Omental fat pad (tissue), 4 donors: ENCODE measurements around the gene POLR2I. TPM values are rescaled to one million over a fixed set of nuclear protein-coding genes. Genes with fewer than 3 reads are reported as not detected.

Source experiments
- ATAC-seq: fragments of 150-250 bp; one replicate; pipeline ENCODE4 v1.9.1; 2016; ENCODE audit warnings: mild to moderate bottlenecking, moderate library complexity; ENCODE audit not compliant: low FRiP score
- DNase-seq: peaks from one replicate; pipeline ENCODE4 v3.0.0-alpha.2; 2019; ENCODE audit warnings: low spot score
- total RNA-seq, 4 donors: library from RNA; depleted of rRNA; stranded (reverse); fragments of >200 nt; gene quantifications; one replicate each; pipeline ENCODE4 v1.1.0, GENCODE V29; 2016
- TF ChIP-seq, protein P1 (sequence below), 3 donors: fragments of 450-650 bp; IDR thresholded peaks; one replicate each; pipeline ENCODE4 v1.5.1; 2016 to 2017; ENCODE audit warnings: antibody characterized with exemption in 3 of 3, mild to moderate bottlenecking in 3 of 3, moderate library complexity in 2 of 3

The POLR2I gene
- total RNA-seq, 4 donors from 2014 or later: 32.5 to 58.5 (median 36.1) TPM

DNA sequence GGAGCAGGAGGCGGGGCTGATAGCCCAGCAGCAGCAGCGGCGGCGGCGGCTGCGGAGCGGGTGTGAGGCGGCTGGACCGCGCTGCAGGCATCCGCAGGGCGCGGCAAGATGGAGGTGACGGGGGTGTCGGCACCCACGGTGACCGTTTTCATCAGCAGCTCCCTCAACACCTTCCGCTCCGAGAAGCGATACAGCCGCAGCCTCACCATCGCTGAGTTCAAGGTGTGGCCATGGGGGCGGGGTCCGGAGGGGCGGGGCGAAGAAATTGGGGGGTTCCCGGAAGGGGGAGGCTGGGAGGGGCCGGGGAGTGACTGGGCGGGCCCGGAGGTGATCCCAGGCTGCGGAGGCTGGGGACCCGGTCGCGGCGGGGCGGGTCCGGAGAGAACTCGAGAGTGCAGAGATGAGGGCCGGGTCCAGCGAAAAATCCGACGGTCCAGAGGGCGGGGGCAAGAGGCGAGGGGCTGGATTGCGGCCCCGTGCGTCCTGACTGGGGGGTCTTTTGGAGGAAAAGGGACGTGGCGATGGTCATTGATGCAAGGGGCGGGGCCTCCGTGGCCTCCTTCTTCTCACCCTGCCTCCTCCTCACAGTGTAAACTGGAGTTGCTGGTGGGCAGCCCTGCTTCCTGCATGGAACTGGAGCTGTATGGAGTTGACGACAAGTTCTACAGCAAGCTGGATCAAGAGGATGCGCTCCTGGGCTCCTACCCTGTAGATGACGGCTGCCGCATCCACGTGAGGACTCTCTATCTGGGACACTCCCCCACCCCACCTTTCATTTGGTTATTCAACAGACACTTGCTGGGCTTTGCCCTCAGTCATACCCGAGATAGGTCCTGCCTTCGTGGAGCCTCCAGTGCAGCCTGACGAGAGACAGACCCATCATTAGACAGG, 1.0 kb upstream of the POLR2I start, which contains the start of gene TBCB:
TSS of gene TBCB (plus strand) at position 16 of the 891 bp plus-strand sequence. CDS start at position 109, 93 bp downstream.
- ATAC-seq (peak; percentile 69), DNase-seq (peak; percentile 74)
- TF ChIP-seq, protein P1, sequence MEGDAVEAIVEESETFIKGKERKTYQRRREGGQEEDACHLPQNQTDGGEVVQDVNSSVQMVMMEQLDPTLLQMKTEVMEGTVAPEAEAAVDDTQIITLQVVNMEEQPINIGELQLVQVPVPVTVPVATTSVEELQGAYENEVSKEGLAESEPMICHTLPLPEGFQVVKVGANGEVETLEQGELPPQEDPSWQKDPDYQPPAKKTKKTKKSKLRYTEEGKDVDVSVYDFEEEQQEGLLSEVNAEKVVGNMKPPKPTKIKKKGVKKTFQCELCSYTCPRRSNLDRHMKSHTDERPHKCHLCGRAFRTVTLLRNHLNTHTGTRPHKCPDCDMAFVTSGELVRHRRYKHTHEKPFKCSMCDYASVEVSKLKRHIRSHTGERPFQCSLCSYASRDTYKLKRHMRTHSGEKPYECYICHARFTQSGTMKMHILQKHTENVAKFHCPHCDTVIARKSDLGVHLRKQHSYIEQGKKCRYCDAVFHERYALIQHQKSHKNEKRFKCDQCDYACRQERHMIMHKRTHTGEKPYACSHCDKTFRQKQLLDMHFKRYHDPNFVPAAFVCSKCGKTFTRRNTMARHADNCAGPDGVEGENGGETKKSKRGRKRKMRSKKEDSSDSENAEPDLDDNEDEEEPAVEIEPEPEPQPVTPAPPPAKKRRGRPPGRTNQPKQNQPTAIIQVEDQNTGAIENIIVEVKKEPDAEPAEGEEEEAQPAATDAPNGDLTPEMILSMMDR (IDR thresholded peaks at IDR 0.05): no peak

DNA sequence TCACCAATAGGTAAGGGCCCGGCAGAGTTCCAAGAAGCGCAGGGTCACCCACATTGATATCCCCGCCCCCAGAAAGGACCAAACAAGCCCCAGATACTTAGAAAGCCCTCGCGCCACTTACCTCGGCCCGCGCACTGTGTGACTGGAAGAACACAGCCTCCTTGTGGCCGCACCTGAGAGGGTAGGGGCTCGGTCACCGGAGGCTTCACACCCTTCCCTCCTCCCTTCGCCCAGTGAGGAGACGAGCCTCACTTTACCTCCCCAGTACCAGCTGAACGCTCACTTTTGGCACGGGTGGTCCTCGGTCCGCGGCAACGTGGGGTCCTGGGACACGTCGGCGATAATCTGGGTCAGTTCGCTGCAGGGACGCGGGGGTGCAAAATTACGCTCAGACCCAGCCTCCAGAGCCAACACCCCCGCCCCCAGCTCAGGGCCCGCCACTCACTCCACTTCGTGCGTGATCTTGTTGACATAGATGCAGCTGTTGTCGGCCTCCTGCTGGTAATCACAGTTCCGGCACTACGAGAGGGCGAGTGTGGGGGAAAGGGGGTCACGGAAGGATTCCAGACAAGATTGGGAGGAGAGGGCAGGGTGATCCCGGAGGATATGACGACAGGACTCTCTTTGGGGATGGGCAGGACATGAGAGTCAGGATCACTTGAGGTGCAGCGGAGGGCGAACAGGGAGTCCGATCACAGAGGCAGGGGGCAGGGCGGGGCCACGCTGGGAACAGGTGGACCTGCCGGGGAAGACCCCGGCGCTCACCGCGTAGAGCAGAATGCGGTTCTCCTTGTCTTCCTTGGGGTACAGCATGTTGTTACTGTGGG, 568 bp downstream of the POLR2I start:
- TF ChIP-seq, protein P1 (IDR thresholded peaks at IDR 0.05): no peak

DNA sequence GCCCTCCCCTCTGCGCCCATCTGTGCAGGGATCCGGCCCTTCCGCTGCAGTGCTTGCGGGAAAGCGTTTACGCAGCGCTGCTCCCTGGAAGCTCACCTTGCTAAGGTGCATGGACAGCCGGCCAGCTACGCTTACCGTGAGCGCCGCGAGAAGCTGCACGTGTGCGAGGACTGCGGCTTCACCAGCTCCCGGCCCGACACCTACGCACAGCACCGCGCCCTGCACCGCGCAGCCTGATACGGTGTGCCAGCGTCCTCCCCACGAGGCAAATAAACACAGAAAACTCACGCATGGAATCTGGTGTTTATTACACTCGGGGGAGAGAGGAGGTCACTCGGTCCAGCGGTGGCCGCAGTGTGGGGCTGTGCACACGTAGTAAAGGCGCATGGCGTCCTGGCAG, 1.2 kb downstream of the POLR2I start:
- ATAC-seq (no peak), DNase-seq (no peak)
- TF ChIP-seq, protein P1 (IDR thresholded peaks at IDR 0.05): no peak

More for the DNA sequence above, 568 bp downstream of the POLR2I start:
- ATAC-seq (peak; percentile 4), DNase-seq (no peak)

DNA sequence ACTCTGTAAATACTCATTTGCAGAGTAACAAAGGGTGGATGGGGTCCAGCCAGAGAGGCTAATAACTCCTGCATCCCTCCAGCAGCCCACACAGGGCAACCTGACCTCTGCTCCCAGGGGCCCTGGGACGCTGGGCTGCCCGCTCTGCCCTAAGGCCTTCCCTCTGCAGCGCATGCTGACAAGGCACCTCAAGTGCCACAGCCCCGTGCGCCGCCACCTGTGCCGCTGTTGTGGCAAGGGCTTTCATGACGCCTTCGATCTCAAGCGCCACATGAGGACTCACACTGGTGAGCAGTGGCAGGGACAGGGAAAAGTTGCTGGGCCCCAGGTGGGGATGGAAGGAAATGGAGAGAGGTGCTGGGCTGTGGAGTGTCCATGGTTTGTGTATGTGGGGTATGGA, 2.0 kb downstream of the POLR2I start:
- TF ChIP-seq, protein P1 (IDR thresholded peaks at IDR 0.05): no peak
- ATAC-seq (no peak), DNase-seq (no peak)

DNA sequence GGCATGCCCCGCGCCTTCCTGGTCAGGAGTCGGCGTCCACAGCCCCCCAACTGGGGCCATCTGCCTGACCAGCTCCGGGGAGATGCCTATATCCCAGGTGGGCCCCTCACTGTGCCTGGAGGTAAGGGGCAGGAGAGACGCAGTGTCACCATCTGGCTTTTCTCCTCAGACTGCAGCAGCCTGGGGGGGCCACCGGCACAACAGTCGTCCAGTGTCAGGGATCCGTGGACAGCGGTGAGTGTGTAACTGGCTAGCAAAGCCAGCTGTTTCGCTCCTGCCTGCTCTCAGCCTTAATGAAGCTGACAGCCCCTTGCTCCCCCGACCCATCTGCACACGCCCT, 3.5 kb downstream of the POLR2I start:
- no peak for DNase-seq
- TF ChIP-seq, protein P1 (IDR thresholded peaks at IDR 0.05): no peak
- ATAC-seq: no peak

DNA sequence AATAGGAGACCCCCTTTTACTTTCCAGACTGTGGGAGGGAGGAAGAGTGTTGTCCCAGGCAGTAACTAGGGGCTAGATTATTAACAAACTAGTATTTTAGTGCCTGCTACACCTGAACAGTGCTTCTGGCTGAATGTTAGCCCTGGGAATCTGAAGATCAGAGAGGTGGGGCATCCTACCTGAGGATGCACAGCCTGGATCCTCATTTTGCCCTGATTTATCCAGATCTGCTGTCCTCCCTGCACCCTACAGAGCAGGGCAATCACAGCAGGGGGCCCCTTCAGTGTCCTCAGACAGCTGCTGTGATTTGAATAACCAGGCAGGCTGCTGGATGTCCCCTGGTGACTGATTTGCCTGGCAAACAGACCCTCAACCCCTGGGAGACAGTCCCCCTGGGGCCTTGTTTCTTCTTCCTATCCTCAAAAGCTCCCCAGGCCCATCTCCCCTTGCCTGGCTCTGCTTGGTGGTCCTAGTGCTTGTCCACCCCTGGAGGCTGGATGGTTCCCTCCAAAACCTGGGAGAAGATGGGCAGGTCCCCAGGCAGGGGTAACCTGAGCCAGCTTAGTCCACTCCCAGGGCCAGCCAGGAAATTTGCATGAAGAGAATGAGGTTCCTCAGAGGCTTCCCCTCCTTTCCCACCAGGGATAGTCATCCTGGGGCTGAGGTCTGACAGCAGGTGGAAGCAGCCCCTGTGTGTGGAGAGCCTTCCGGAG, 4.0 kb downstream of the POLR2I start, which contains the start of gene OVOL3:
TSS of gene OVOL3 (plus strand) at position 657 of the 713 bp plus-strand sequence. CDS start 60 bp downstream, outside the sequence.
- ATAC-seq: no peak
- no peak for DNase-seq
- TF ChIP-seq, protein P1 (IDR thresholded peaks at IDR 0.05): no peak
